Ovary (tissue), 3 donors: ENCODE data around the gene KRT77.

Experiments used
- POLR2A ChIP-seq: fragments of 450-650 bp; IDR thresholded peaks from one replicate; pipeline ENCODE4 v1.6.1; 2017; ENCODE audit warnings: antibody characterized with exemption, mild to moderate bottlenecking, moderate library complexity
- TF ChIP-seq, protein P1 (sequence below), 3 donors: fragments of 450-650 bp in 2 of 3; fragments of 200-600 bp in 1 of 3; IDR thresholded peaks; one replicate each; pipeline versions ENCODE4 v1.5.1 to v1.8.0; 2016 to 2022; ENCODE audit warnings: antibody characterized with exemption in 3 of 3, mild to moderate bottlenecking in 1 of 3
- donor health status: DM: no; HTN: no; CAD: no.

- TF ChIP-seq POLR2A = no peak
- TF ChIP-seq, protein P1, sequence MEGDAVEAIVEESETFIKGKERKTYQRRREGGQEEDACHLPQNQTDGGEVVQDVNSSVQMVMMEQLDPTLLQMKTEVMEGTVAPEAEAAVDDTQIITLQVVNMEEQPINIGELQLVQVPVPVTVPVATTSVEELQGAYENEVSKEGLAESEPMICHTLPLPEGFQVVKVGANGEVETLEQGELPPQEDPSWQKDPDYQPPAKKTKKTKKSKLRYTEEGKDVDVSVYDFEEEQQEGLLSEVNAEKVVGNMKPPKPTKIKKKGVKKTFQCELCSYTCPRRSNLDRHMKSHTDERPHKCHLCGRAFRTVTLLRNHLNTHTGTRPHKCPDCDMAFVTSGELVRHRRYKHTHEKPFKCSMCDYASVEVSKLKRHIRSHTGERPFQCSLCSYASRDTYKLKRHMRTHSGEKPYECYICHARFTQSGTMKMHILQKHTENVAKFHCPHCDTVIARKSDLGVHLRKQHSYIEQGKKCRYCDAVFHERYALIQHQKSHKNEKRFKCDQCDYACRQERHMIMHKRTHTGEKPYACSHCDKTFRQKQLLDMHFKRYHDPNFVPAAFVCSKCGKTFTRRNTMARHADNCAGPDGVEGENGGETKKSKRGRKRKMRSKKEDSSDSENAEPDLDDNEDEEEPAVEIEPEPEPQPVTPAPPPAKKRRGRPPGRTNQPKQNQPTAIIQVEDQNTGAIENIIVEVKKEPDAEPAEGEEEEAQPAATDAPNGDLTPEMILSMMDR (IDR thresholded peaks at IDR 0.05) = no peak
Observed at GRCh38 chr12:52686063-52686462, 17.3 kb downstream of the KRT77 start.
